Measurements from ENCODE around the gene AKAP13.

AKAP13 gene

GRCh38 chr15:85749261-85750151 lies 369.1 kb downstream of the AKAP13 start:
- DNase-seq: no peak

GRCh38 chr15:85750319-85751290 lies 370.2 kb downstream of the AKAP13 start:
- no peak for DNase-seq

GRCh38 chr15:85751291-85752123 lies 371.1 kb downstream of the AKAP13 start:
- DNase-seq: no peak

- no peak for DNase-seq
Observed at GRCh38 chr15:85752124-85752475, 371.7 kb downstream of the AKAP13 start.

DNA sequence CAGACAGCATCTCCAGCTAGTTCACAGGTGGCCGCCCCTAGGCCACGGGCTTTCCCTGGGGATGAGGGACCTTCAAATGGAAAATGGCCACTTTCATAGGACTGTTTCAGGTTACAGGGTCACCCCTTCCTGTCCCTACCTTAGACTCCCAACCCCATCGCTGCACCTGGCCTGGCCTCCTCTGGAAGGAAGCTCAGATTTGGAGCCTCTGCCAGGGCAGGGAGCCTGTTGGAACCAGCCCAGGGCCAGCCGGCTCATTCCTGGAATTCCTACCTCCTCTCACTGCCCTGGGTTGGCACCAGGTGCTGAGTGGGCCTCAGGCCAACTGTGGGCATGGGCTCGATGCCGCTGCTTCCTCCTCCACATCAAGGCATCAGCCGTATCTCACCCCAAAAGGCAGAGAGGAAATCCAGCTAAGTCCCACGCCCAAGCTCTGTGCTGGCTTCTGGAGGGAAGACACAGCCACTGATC lies 372.1 kb downstream of the AKAP13 start:
- no peak for DNase-seq

DNA sequence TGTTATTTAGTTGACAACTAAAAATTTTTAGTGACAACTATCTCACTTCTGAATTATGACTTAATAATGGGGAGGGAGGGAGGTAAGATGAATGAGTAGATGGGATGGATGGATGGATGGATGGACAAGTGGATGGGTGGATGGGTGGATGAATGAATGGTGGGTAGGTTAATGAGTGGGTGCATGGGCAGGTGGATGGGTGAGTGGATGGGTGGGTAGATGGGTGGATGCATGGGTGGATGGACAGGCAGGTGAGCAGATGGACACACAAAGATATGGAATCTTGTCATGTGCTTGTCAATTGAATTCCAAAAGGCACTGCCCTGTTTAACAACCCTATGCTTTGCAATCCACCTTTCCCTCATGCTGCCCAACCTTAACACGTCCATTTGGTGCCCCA lies 372.9 kb downstream of the AKAP13 start:
- DNase-seq: no peak

- no peak for DNase-seq
Observed at GRCh38 chr15:85753791-85754452, 373.5 kb downstream of the AKAP13 start.

- no peak for DNase-seq
Observed at GRCh38 chr15:85754989-85755388, 374.6 kb downstream of the AKAP13 start.

DNA sequence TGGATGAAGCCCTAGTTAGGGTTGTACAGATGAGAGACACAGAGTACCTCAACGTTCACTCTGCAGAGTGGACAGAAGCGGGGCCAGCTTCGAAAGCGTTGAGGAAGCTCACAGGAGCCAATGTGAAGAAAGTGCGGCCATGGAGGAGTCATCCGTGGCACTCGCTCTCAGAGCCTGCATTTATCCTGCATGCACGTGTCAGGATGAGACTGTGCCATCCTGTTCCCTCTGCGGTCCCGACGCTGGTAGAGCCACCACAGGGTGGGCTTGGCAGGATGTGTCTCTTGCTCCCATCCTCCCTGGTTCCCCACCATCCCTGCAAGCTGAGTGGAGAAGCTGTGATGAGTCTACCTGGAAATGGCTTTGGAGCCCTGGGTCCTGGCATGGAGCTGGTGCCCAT lies 375.1 kb downstream of the AKAP13 start:
- DNase-seq: no peak

- DNase-seq: no peak
Observed at GRCh38 chr15:85755942-85756341, 375.5 kb downstream of the AKAP13 start.

DNA sequence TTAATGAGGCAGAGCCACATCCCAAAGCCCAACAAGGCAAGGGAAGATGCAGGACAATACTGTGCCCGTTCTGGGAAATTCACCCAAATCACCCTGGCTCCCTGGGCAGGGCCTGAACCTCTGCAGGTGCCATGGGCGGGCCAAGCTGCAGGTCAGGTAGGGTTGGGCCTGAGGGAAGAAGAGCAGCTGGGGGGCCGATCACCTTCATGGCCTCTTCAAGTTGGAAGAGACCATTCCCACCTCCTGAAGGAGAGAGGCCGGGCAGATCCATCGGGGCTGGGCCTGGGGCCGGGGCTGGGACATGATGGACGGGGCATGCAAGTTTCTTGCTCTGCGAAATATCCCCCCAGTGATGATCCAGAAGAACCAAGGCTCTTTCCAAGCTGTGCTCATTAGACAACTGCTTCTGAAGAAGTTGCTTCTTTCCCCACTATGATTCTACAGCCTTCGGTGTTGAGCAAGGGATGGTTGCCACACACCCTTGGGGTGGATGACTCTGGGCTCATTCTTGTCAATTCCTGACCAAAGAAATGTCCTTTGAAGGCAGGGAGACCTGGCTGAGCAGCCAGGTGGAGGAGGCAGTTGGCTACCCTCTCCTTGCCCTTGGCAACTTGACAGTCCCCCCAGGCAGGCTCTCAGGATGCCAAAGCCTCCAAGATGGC lies 376.1 kb downstream of the AKAP13 start:
- no peak for DNase-seq

DNA sequence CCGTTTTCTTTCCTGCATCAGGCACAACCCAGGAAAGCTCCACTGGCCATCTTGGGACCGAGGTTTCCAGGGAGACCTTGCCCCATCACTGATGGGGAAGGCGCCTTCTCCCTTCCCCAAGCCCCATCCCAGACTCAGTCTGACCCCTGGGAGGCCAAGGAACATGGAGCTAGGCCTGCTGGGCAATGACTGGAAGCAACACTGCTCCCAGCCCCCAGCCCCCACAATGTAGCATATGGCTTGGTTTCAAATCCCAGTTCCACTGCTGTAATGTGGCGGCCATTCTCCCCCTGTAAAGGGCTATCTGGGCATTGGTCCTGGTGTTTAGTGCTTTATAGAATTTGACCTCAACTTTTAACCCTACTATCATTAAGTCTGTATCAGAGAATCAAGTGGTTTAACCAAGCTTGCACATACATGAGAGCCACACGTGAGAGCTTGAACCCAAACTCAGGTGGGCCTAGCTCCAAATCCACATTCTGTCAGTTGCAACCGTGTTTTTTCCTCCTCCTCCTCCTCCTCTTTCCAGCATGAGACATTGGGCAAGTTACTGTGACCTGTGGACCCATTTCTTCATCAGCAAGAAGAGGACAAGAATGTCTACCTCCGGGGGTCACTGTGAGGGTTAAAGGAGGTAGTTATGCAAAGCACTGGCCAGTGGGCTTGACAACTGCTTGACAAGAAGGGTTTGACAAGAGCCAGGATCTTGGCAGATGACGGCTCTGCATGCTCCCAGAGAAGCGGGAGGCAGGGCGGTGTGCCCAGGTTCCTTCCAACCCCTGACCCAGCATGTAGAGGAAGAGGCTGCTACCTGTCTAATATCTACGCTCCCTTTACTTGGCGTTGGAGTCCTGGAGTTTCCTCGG lies 376.9 kb downstream of the AKAP13 start:
- DNase-seq: no peak

DNA sequence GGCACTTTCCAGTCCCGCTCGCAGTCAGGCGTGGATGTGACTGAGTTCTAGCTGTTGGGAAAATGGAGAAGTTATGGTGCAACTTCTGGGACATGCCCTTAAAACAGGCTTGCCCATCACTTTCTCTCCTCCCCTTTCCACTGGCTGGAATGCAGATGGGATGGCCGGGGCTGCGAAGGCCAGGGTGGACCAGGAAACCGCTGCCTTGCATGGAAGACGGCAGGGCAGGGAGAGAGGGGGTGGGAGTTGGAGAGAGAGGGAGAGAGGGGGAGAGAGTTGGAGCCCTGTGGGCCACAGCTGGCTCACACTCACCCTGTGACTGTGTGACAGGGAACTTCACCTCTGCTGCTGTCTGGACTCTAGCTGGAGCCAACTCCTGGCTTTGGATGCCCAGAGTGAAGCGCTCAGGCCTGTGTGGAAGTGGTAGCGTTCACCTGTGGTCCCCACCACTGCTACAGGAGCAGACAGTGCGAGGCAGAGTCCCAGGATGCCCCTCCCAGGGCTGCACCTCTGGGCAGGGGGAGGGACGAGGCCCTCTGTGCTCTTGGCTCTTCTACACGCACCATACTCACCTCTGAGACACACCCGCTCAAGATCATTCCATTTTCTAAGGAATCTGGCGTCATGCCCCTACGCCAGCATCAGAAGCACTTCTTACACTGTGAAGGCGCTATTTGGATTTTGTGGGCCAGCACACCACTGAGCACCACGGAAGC lies 377.7 kb downstream of the AKAP13 start:
- no peak for DNase-seq

GRCh38 chr15:85758655-85758978 lies 378.2 kb downstream of the AKAP13 start:
- DNase-seq: no peak

DNA sequence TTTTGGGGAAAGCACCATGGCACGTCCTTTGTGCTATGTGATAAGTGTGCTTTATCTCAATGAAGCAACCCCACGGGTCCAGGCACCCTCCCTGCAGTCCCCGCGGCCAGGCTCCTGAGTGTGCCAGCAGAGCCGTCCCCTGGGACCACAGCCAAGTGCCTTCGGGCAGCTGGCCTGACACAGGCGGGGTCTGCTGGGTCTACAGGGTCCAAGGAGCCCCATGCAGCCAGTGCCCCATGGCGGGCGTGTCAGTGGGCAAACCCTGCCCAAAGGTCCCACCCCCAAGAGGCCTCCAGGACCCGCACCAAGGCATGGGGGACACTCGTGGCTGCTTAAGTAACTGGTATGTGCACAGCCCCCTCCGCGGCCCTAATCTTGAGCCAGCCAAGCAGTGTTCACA lies 379.0 kb downstream of the AKAP13 start:
- DNase-seq: no peak

GRCh38 chr15:85760049-85760448 lies 379.6 kb downstream of the AKAP13 start:
- no peak for DNase-seq

DNA sequence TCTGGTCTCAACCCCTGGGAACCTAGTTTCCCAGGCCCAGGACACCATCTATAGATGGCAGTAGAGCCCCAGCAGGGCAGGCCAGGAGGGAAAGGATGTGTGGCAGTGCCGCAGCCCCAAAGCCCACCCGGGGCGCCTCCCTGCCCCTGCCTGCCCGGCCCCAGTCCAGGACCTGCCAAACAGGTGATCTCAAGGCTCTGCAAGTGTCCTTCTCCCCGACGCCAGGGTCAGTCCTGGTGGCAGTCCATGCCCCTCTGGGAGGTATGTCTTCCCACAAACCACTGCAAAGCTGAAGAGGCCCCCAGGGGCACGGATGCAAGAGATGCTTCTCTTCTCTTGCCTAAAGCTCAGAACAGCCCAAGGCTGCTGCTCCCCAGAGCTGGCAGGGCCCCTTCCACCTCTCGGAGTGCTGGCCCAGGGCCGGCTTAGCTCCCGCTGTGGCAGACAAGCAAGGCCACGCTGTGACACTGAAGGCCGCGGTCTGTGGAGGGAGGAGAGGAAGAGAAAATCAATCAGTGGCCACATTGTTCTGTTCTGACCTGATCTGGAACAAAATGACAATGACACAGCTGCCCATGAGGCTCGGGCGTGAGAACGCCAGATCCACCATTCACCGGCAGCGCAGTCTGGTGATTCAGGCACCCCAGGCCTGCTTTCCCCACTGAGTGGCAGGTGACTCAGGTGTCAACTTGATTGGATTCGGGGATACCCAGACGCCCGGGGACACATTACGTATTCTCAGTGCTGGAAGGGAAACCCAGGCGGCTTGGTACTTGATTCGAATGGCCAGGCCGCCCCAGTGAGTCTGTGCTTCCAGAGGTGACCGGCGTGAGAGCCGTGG lies 380.3 kb downstream of the AKAP13 start:
- DNase-seq: no peak

- DNase-seq: no peak
Observed at GRCh38 chr15:85761635-85762034, 381.2 kb downstream of the AKAP13 start.

Measured in stimulated activated CD4-positive, alpha-beta T cell treated with anti-CD3 and anti-CD28 coated beads, Interleukin-4, amount 100 ng/mL, for 1 hour (primary cell).